Fibroblast of skin of right biceps (primary cell): ENCODE measurements around the gene HBEGF.

Experiments used
- DNase-seq: peaks from one replicate; pipeline ENCODE4 v3.0.0-alpha.2; 2013

HBEGF gene

DNA sequence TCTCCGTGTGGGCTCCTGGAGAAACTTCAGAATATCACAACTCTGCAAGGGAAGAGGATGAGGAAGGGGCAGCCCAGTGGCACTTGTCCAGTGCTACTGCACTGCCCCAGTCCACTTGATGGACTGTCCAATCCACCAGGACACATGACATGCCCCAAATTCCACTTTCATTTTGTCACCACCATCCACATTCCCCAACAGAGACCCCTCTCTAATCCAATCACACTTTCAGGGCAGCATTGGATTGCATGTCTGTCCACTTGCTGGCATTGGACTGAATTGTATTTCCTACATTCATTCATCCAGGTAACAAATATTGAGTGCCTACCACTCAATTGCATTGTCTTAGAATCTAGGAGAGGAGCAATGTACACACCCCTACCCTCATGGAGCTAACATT lies 14.8 kb downstream of the HBEGF start:
- DNase-seq: no peak

DNA sequence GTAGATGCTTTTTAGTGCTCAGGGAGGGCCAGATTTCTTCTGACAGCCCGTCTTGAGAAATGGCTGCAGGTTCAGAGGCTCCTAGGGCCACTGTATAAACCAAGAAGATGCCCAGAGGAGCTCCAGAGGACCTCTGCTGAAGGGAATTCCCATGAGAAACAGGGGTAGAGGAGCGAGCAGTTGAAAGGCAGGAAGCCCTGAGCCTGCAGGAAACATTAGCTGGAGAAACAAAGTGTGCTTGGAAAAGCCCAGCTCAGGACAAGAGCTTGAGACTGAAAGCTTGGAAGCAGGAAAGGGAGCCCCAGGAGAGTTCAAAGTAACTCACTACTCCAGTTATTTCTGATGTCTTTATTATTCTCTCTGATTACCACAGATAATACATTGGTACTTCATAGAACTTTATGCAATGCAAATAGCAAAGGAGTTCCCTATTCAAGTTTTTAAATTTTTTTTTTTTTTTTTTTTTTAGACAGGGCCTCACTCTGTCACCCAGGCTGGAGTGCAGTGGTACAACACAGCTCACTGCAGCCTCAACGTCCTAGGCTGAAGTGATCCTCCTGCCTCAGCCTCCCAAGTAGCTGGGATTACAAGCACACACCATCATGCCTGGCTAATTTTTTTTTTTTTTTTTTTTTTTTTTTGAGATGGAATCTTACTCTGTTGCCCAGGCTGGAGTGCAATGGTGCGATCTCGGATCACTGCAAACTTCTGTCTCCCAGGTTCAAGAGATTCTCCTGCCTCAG lies 16.5 kb downstream of the HBEGF start:
- no peak for DNase-seq

DNA sequence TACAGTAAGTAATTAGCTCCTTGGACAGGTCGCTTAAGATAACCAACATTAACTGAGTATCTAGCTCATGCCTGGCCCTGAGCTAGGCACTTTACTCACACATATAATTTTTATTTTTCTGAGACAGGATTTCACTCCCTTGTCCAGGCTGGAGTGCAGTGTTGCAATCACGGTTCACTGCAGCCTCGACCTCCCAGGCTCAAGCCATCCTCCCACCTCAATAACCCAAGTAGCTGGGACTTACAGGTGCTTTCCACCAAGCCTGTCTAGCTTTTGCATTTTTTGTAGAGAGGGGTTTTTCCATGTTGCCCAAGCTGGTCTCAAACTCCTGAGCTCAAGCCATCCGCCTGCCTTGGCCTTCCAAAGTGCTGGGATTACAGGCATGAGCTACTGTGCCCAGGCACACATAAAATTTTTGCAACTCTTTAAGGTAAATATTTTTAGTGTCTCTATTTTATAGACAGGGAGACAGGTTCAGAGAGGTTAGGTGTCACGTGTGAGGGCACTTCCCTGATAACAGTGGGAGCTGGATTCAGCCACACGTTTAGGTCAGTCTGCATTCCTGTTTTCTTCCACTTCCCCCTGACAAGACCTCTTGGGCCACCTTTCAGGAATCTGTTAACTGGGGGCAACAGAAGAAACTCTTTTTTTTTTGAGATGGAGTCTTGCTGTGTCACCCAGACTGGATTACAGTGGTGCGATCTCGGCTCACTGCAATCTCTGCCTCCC lies 18.2 kb downstream of the HBEGF start:
- DNase-seq: no peak

DNA sequence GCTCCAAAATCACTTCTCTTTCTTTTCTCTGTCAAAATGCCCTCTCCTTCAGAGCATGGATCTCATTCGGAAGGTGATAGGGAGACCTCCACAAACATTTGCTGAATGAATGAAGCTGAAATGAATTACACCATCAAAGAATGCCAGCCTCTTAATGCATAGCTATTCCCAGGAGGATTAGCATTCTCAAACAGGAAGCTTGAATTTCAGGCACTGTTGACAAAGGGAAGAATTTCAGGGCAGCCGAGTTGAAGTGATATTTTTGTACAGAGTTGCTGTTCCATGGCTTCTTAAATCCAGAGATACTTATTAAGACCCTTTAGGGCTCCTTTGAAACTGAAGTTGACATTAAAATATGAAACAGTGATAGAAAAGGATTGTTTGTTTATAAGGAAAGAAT lies 18.8 kb downstream of the HBEGF start:
- DNase-seq: peak; percentile 73

- no peak for DNase-seq
Observed at GRCh38 chr5:140325486-140325885, 20.9 kb downstream of the HBEGF start.

DNA sequence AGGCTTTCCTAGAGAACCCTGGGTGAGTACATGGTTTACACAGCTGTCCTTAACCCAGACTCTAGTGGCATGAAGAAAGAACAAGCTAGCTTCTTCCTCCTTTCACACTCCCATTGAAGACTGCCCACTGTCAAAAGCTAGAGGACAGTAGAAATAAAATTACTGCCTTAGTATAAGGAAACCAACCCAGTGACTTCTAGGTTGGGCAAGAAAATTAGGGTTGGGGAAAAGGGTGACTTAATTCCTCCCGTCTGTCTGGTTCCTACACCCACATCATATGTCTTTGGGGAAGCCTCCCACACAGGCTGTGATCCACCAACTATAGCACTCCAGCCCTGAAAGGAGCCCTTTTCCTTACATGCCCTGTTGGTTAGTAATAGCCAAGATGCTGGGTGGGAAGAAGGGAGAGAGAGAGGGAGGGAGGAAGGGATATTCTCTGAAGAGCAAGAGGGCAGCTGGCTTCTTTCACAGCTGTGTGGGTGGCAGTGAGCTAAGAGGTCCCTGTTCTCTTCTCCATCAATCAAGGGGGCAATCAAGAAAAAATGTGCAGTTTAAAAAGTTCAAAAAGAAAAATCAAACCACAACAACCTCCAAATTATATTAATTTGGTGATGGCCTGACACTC lies 21.7 kb downstream of the HBEGF start:
- DNase-seq: peak; percentile 83

GRCh38 chr5:140324041-140324600 lies 22.3 kb downstream of the HBEGF start:
- DNase-seq: peak; percentile 40

- DNase-seq: peak; percentile 98
Observed at GRCh38 chr5:140322751-140323731, 23.4 kb downstream of the HBEGF start.

- DNase-seq: no peak
Observed at GRCh38 chr5:140321796-140322195, 24.6 kb downstream of the HBEGF start.

- no peak for DNase-seq
Observed at GRCh38 chr5:140319833-140320232, 26.6 kb downstream of the HBEGF start.

- no peak for DNase-seq
Observed at GRCh38 chr5:140318792-140319191, 27.6 kb downstream of the HBEGF start.

DNA sequence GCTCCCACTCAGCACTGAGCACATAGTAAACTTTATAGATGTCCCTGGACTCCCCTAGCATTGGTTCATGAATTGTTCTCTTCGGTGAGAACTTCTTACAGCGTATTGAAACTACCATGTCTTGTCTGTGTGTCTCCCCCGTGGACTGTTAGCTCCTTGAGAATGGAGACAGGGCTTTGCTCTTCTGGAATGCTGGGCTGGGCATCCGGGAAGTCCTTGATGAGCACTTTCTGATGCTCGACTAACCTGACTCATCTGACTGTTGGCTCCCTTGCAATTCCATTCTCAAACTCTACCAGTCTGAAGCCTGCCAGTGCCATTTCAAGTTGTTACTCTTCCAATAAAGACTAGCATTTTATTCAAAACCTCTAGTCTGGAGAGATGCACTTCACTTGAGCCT lies 28.5 kb downstream of the HBEGF start:
- DNase-seq: peak; percentile 75

DNA sequence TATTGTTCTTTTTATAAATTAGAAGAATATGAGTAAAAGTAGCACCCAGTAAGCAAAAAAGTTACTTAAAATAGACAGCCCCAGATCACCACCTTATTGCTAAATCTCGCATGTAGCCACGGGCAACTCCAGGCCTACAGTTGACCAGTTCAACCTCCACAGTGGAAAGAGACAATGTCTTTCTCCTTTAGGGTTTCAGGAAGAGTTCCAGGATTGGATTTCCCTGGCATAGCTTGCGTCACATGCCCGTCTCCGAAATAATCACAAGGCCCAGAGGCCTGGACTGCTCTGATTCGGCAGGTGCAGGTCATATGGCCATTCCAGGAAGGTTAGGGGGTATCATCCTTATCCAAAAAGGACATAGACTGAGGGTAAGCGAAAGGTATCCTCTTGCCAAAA lies 33.6 kb downstream of the HBEGF start:
- no peak for DNase-seq

DNA sequence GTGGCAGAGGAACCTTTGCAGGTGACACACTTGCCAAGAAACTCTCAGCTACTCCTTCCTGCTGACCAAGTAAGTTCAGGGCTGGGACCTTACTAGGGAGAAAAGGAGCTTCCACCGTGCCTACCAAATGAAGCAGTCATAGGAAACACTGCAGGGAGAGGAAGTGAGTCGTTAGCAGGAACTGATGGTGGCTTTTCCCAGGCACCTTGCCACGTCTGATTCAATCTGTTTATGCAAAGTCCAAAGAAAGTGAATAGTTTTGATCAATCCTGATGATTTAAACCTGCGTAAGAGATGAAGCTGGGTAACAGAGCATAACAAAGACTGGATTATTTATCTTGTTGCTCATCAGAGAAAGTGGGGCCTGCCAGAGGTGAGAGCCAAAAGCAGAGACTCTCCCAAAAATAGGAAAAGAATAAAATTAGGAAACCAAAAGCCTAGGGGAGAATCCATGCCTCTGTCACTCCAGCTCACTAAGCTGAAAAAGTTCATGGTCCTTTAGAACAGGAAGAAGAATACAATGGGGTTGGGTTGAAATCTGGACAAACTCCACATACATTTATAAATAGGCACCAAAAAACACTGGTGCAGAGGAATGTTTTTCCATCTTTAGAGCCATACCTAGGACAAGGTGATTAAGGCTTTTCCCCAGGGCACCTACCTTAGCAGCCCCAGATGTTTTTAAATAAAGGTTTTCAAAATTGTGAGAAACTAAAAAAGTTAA lies 34.2 kb downstream of the HBEGF start:
- peak; percentile 97 for DNase-seq

DNA sequence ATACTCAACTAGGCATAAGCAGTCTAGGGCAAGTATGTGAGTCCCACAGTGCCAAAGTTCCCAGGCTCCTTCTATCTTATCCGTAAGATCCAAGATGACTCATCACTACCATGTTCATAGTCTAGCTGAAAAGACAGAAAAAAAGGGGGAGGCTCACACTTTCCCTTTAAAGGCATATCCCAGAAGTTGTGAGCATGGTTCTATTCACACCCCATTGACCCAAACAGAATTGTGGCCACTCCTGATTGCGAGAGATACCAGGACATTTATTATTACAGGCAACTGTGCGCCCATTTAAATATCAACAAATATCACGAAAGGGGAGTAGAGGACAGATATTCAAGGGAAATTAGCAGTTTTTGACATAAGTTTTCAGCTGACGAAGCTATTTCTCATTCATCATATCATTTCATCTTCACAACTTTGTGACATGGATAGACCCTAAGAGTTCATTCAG lies 35.4 kb downstream of the HBEGF start:
- peak; percentile 90 for DNase-seq

GRCh38 chr5:140310434-140310833 lies 36.0 kb downstream of the HBEGF start:
- no peak for DNase-seq

DNA sequence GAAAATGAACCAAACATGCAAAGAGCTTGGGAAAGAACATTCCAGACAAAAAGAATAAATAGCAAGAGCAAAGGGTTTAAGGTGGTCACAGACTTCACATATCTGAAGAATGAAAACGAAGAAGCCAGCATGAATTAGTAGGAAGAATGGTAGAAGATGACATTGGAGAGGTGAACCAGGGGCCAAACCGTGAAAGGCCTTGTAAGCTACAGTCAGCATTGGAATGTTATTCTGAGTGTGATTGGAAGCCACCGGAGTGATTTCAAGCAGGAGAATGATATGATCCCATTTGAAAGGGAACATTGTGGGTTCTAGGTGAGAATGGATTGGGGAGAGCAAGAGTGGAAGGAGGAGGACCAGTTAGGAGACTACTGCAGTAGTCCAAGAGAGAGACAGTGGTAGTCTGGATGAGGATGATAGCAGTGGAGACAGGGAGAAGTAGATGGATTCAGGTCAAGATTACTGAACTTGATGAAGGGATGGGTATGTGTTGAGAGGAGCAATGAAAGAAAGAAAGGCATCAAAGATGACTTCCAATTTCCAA lies 36.6 kb downstream of the HBEGF start:
- DNase-seq: peak; percentile 29

GRCh38 chr5:140305471-140305870 lies 40.9 kb downstream of the HBEGF start:
- DNase-seq: no peak

GRCh38 chr5:140303966-140304365 lies 42.4 kb downstream of the HBEGF start:
- DNase-seq: no peak

DNA sequence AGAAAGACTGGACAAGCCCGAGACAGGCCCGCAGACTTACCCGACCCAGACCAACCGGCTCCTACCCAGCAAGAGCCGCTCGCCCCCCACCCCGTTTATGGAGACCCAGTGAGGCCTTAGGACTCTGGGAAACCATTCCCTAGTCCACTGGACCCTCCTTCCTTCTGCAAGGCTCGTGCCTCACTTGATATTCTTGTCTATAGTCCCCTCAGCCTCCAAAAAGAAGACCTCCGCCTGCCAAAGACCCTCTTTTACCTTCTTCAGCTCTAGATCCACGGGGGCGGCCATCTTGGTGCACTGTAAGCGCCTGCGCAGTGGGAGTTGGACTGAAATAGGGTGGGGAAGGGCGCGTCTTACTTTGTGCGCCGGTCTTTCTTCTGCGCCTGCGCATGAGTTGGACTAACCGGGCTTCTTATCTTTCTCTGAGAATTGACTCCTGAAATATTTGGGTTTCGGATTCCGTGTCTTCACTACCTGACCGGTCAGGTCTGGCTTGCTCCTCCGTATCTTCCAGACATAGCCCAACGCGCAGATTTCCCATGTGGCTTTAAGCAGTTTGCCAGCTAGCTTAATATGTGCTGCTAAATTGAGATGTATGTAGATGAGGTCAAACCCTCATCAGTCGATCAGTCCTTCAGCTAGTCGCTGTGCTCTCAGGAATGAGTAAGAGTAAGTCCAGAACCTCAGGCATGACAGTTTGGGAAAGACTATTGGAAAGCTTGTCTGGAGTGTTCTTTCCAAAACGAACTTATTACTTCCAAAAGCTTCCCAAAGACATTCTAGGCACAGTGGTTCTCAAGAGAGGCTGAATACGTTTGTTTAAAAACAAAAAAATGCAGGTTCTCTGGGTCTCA lies 43.4 kb downstream of the HBEGF start, which contains the start of gene PFDN1:
PFDN1 (minus strand) TSS at position 316 of the 854 bp plus-strand sequence; CDS start at position 288, 28 bp downstream.
- peak; percentile 96 for DNase-seq
